Fibroblast of lung (primary cell): ENCODE results near the gene NINJ2.

Source experiments
- CTCF ChIP-seq, 2 donors: IDR thresholded peaks in 1 of 2; conservative IDR thresholded peaks in 1 of 2; 1 replicate in 1 of 2; 2 replicates in 1 of 2; pipeline ENCODE4 v1.5.1; 2011 to 2012; ENCODE audit warnings: low read length in 2 of 2, control low read depth in 1 of 2, inconsistent platforms in 1 of 2, low read depth in 1 of 2, mild to moderate bottlenecking in 1 of 2
- EZH2 ChIP-seq: IDR thresholded peaks from 2 replicates; pipeline ENCODE4 v1.5.1; 2012; ENCODE audit warnings: low read length, control low read depth, mild to moderate bottlenecking; ENCODE audit errors: missing control alignments

DNA sequence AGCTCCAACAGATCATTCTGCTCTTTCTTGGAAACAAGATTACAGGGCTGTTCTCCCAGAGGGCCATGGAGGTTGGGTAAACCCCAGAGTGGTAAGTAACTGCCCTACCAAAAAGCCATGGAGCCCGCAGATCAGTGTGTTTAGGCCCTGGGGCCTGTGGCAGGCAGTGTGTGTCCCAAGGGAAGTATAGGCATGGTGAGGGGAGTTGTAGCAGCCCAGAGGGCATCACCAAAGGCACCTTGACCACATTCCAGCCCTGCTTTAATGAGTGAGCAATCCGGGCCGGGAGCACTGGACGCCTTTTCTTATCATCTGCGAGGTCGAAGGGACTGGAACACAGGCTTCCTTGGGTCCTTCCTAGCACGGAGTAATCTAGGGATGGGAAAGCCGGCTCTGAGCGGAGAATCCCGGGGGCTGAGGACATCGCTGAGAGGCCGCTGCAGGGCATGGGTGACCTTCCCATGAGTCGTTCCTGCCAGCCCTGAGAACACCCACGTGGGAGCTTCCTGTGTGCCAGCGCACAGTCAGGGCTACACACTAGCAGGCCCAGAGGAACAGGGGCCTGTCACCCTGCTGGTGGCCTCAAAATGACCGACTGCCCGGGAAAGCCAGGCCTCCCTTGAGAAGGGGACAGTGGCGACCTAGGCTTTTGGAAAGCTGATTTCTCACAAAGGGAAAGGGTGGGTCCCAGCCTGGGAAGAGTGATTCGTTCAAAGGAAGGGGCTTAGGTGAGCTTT, 91.3 kb downstream of the NINJ2 start:
- TF ChIP-seq EZH2 (no peak), CTCF (conservative IDR thresholded peaks at IDR 0.05 in 1 of 2, IDR thresholded peaks at IDR 0.05 in 1 of 2; ENCODE audit: low read depth in 1 of 2, low read length in 2 of 2) (no peak)
